G401.6 (cell line): ENCODE results near the gene CYP24A1.
A peak's percentile ranks its signal among the peaks of the same experiment; 100 is the strongest.

Experiments used
- FAIRE-seq: peaks from 2 replicates; lab custom pipeline; 2012; peaks lifted over from hg19 to GRCh38; lab: Jason Lieb, UNC

The CYP24A1 gene

GRCh38 chr20:54201268-54201846 is 27.6 kb upstream of the CYP24A1 start:
- FAIRE-seq: no peak

GRCh38 chr20:54200487-54201267 is 26.9 kb upstream of the CYP24A1 start:
- no peak for FAIRE-seq

- FAIRE-seq: peak; percentile 84
These were observed 26.0 kb upstream of the CYP24A1 start for GRCh38 chr20:54199721-54200176.

DNA sequence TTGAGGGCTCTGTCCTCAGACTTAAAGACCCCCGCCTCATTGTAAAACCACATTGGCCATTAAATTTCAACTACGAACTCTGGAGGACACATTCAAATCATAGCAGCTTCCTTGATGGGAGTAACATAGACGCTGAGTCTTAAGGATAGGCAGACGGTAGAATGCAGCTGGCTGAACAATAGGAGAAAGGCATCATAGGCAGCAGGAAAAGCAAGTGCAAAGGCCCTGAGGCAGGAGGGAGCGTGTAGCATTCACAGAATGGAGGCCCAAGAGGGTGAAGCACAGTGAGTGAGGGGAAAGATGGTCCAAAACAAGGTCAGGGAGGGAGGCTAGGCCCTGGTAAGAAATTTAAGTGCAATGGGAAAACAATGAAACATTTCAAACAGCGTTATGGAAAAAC is 25.5 kb upstream of the CYP24A1 start:
- FAIRE-seq: no peak

DNA sequence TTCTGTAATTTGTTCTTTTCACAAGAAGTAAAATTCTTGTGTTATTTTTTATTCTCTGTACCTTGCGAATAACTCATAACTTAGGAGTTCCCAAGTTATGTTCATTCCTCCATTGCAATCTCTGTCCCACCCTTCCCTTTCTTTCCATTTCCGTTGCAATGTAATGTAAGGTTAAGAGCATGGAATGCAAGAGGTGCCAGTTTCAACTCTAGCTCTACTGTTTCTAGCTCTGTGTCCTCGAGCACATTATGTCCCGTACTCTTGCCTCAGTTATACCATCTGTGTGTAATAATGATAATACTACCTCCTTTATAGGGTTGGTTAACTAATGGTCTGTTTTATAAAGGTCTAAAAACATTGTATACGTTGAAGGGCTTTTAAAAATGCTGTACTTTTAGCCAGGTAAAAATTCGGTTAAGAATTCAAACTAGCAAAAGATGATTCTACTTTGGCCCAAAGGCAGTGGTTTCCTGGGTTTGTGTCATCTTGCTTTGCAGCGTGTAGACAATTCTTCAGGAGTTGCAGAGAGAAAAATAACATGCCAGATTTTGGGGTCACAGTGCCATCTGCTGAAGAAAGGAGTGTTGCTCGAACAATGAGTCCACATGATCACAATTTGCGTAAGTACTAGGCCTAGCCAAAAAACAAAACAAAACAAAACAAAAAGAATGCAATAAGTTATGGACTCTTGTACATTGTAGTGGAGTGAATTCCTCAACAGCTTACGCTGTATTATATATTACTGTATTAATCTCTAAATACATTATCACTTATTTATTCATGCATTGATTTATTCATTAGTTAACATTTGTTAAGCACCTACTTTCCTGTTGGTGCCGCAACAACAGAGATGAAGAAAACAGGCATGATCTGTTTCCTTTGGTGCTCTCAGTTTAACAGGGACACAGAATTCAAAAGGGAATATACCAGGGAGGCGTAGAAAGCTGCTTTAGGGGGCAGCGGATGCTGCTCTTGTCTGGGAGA is 24.1 kb upstream of the CYP24A1 start:
- no peak for FAIRE-seq

- no peak for FAIRE-seq
These were observed 22.0 kb upstream of the CYP24A1 start for GRCh38 chr20:54195483-54196472.

- no peak for FAIRE-seq
These were observed 21.1 kb upstream of the CYP24A1 start for GRCh38 chr20:54194724-54195438.

DNA sequence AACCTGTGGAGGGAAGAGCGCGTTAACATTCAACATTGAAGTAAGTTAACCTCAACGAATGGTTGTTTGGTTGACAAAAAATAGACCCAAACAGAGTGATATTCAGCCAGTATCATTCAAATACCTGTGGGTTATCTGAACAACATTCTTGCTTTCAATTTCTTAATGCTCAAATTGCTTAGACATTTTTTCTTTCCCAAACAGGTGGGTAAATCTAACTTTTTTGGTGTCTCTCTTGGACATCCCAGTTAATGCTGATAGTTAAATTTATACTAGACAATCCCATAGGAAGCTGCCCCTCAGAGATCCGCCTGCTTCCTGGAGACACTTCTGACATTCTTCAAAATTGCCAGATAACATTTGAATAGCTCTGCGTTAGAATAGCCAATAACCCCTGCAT is 20.0 kb upstream of the CYP24A1 start:
- no peak for FAIRE-seq

GRCh38 chr20:54190217-54190616 is 16.4 kb upstream of the CYP24A1 start:
- no peak for FAIRE-seq

DNA sequence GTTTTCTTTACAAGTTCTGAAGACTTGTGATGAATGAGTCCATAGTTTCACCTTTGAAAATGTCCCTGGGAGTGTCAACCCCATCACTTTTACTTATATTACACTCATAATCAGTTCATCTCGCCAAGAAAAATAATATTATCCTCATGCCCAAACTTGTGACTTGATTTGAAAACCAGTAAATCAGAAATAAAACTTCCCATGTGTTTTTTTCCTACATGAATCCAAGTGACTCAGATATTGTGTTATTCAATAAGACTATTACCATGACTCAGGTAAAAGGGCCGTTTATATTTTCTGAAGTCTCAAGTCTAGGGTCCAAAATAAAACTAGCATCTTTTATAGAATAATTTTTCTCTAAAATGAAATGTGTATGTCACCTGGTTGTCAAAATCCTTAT is 15.8 kb upstream of the CYP24A1 start:
- no peak for FAIRE-seq

DNA sequence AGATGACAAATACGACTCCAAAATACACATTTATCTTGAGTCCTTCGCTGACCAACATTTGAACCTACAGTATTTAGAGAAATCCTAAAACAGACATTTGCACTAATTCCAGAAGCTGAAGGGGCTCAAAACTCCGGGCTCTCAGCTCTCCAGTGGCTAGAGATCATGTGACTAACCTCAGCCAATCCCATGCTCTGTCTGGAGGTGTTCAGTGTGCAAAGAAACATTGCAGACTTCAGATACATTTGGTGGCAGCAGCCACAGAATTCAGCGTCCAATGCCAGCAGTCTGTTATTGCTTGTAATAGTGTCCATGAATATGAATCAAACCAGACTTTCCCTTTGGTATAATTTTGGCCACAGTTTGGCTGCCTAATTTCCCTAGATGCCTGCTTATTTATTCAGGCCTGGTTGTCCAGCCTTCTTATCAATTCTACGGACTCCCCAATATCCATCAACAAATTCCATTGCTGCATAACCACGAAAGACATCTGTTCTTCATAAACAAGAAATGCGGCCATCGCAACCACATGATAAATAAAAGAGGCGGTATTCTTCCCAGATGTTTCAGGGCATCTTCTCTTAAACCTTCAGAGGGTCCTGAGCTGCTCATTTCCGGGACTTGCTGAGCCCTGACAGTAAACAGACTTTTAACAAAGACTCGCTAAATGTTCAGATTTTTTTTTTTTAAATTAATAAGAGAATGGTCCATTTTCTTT is 14.5 kb upstream of the CYP24A1 start:
- no peak for FAIRE-seq

DNA sequence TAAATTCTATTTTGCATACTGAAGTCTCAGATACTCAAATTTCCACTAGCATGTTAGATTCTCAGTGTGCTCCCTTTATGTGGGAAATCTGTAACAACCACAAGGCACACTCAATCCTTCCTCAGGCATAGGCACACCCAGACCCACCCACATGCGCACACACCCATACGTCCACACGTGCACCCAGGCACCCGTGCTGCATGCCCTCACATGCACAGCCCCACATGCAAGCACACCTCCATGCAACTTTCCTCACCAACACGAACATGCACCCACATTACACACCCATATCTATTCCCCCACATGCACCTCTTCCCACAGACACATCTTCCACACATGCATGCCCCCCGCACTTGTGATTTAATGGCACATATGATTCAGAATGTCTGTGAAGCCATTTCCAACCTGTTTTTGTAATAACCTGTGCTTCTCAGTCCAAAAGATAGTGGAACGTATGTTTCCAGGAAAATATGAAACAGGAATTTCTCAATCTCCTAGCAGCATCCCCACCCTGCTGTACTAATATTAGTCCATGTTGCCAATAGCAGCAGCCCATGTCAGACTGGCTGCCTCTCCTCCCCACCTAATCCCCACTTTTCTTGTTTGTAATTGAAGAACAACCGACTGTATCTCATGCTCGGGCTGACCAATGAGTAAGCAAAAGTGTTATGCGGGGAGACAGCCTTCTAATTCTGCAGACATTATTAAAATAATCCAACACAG is 11.3 kb upstream of the CYP24A1 start:
- no peak for FAIRE-seq

DNA sequence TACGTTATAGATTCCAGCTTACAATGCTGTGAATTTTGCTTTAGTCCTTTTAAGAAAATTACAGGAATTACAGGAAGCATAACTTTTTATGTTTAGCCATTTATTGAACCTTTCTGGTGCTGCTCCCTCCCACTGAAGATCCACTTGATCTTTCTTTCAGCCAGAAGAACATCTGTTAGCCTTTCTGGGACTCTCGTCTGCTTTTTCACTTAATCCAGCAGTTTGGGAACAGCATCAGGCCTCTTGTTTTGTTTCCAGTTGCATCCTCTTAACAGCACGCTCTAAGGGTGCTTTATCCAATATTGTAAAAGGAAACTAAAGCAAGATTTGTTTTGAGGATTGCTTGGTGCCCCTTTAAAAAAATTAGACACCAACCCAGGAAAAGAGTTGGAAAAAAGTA is 10.3 kb upstream of the CYP24A1 start:
- no peak for FAIRE-seq

DNA sequence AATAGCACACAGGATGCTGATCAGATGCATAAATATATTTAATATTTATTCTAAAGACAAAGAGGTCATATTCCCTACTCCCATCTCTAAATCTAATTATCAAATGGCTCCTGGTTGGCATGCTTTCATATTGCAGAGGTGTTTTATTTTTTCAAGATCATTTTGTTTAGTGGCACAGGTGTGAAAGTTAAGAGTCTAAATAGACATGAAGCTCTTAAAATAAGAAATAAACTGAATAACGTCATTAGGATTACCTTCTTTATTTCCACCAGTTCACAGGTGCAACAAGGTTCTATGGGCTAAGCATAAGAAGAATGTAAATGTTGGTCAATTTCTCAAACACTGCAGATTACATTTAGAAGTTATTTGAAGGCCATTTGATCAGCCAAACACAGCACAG is 7.1 kb upstream of the CYP24A1 start:
- FAIRE-seq: no peak

- FAIRE-seq: no peak
These were observed 6.2 kb upstream of the CYP24A1 start for GRCh38 chr20:54179946-54180345.

GRCh38 chr20:54178256-54178655 is 4.5 kb upstream of the CYP24A1 start:
- FAIRE-seq: no peak

DNA sequence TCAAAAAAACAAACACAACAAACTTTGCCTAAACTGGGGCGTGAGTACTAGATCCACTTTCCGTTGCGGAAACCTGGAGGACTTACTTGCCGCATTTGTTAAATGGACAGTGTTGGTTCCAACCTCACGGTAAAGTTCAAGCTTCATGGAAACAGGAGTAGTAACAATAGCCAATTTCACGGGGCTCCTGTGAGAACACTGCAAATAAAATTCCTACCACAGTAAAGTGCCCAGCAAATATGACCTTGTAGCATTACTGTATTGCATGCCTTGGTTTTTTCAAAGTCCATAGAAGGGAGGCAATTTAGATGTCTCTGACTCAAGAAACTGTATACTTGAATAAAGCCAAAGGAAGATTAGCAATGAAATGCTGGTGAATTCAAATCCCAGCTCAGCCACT is 3.6 kb upstream of the CYP24A1 start:
- FAIRE-seq: no peak

- no peak for FAIRE-seq
These were observed 2.8 kb upstream of the CYP24A1 start for GRCh38 chr20:54176610-54177009.

DNA sequence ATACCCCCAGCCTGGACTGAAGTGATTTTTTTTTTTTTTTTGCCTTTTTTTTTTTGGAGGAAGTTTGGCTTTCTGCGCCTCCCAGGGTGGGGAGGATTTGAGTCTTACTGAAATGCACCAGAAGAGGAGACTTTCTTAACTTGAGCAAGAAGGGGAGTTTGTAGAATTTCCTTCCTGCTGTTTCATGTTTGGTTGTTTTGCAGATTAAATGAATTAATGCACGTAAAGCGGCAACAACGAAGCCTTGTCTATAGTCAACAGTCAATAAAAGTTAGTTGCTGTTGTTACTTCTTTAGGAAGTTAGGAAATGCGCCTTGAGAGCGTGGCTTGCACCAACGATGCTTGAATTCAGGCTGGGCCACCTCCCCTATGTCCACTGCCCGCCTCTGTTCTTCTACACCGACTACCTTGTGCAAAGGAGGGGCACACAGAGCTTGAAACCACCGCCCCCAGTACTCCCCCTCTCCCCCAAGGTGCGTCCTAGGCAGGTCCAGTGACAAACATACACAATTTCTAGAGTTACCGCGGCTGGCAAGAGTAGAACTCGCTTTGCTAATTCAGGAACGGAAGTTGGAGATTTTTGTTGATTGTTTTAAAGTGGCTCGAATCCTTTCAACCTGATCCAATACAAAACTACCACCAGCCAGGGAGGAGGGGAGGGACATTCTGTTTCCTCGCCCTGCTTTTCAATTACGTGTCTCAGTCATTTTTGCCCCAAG is 830 bp upstream of the CYP24A1 start:
- FAIRE-seq: no peak
